AG09309 (cell line): ENCODE data around the gene CBX4.

Experiments
- DNase-seq: peaks from one replicate; pipeline ENCODE4 v3.0.0-alpha.2; 2010; ENCODE audit warnings: low read depth
- H3K4me3 ChIP-seq: 2 replicates; pipeline ENCODE4 v1.5.1; 2011; ENCODE audit warnings: mild to moderate bottlenecking, low read depth, low read length, moderate library complexity; ENCODE audit not compliant: control insufficient read depth
- TF ChIP-seq, protein P1 (sequence below): IDR thresholded peaks from 2 replicates; pipeline ENCODE4 v1.5.1; 2011; ENCODE audit warnings: mild to moderate bottlenecking, low read depth, low read length, inconsistent platforms; ENCODE audit not compliant: insufficient read depth, control insufficient read depth; ENCODE audit errors: missing control alignments

The CBX4 gene

DNA sequence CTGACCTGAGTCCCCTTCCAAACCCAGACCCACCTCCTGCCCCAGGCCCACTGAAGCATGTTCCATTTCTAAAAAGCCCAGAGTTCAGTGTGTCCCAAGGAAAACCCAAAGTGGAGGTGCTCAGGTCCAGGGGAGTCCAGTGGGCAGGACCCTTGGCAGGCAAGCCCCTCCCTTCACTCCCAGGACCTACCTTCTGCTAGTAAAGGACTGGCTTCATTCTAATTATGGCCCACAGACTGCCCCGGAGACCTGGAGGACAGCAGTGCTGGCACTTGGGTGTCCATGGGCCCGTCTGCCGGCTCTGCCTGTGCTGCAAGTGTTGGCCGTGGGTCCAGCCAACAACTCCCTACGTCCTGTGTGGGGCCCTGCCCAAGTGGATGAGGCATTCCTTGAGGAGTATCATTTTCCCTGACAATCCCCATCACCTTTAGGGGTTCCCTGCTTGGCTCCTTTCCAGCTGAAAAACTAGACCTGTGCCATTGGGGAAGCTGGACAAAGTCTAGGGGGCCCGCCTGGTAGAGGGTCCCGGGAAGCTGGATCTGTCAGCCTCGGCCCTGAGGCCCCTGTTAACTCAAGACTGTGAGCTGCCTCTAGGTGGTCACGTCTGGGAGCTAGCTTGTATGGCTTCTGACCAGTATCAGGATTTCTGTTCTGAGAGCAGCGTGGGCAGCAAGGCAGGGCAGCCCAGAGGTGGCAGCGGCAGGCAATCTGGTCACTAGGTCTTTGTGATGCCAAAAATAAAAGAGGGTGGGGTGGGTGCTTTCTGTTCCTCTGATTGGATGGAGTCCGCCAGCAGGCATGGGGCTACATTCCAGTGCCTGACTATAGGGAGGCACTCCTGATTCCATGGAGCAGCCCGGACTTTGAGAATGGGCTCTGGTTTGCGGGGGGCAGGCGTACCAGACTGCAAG, 53.1 kb downstream of the CBX4 start:
- no peak overlapping the region for H3K4me3 ChIP-seq
- no peak for DNase-seq
- TF ChIP-seq, protein P1, sequence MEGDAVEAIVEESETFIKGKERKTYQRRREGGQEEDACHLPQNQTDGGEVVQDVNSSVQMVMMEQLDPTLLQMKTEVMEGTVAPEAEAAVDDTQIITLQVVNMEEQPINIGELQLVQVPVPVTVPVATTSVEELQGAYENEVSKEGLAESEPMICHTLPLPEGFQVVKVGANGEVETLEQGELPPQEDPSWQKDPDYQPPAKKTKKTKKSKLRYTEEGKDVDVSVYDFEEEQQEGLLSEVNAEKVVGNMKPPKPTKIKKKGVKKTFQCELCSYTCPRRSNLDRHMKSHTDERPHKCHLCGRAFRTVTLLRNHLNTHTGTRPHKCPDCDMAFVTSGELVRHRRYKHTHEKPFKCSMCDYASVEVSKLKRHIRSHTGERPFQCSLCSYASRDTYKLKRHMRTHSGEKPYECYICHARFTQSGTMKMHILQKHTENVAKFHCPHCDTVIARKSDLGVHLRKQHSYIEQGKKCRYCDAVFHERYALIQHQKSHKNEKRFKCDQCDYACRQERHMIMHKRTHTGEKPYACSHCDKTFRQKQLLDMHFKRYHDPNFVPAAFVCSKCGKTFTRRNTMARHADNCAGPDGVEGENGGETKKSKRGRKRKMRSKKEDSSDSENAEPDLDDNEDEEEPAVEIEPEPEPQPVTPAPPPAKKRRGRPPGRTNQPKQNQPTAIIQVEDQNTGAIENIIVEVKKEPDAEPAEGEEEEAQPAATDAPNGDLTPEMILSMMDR = no peak

DNA sequence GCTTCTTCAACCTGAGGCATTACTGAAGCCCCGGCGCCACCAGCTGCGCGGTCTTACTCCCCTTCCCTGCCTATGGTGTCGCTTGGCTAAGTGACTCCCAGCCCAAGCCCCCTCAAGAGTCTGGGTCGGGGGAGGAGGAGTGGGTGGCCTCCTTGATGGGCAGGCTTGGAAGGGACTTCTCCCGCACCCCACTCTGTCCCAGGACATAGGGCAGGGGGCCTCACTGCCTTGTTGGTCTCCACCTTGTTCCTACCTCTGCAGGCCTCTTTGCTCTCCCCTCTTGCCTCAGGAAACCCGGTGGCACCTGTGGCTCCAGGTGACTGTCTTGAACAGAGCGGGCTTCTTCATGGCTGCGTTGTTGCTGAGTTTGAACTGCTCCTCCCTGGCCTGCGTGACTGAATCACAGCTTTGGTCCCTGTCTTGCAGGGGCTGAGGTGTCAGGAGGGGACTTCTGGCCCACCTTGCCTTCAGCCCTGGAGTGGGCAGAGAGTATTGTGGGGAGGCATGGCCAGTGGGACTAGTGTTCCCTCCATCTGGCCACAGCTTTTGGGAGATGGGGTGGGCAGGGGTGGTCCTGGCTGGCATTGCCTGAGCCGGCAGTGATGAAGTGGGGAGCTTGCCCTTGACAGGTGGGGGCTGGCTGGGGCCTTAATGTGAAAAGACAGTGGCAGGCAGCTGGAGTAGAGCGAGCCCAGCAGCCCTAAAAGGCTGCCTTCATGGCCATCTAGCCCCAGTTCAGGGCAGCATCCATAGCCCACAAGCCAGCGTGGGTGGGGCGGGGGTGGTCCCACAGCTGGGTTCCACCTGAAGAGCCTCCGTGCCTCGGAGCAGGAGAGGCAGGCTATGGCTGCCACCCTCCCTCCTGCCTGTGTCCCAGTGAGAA, 54.0 kb downstream of the CBX4 start:
- H3K4me3 ChIP-seq = no peak overlapping the region
- TF ChIP-seq, protein P1 = no peak
- DNase-seq = no peak

DNA sequence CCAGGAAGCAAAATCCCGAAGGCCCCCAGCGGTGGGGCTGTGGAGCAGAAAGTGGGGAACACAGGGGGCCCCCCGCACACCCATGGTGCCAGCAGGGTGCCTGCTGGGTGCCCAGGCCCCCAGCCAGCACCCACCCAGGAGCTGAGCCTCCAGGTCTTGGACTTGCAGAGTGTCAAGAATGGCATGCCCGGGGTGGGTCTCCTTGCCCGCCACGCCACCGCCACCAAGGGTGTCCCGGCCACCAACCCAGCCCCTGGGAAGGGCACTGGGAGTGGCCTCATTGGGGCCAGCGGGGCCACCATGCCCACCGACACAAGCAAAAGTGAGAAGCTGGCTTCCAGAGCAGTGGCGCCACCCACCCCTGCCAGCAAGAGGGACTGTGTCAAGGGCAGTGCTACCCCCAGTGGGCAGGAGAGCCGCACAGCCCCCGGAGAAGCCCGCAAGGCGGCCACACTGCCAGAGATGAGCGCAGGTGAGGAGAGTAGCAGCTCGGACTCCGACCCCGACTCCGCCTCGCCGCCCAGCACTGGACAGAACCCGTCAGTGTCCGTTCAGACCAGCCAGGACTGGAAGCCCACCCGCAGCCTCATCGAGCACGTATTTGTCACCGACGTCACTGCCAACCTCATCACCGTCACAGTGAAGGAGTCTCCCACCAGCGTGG, 54.8 kb downstream of the CBX4 start:
- H3K4me3 ChIP-seq = no peak overlapping the region
- no peak for DNase-seq
- TF ChIP-seq, protein P1 = no peak

DNA sequence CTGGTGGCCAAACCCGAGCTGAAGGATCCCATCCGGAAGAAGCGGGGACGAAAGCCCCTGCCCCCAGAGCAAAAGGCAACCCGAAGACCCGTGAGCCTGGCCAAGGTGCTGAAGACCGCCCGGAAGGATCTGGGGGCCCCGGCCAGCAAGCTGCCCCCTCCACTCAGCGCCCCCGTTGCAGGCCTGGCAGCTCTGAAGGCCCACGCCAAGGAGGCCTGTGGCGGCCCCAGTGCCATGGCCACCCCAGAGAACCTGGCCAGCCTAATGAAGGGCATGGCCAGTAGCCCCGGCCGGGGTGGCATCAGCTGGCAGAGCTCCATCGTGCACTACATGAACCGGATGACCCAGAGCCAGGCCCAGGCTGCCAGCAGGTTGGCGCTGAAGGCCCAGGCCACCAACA, 55.3 kb downstream of the CBX4 start:
- DNase-seq = no peak
- TF ChIP-seq, protein P1 = no peak
- H3K4me3 ChIP-seq = no peak overlapping the region
